Neutrophil (primary cell): ENCODE measurements around the gene SULT1C4.

ENCODE experiments used
- H3K27ac ChIP-seq: fragments of 200-600 bp; sonication (generic); 2 replicates; pipeline ENCODE4 v1.5.1; 2016; ENCODE audit warnings: mild to moderate bottlenecking, moderate library complexity
- H3K27me3 ChIP-seq: fragments of 200-600 bp; sonication (generic); 2 replicates; pipeline ENCODE4 v1.6.0; 2016; ENCODE audit warnings: mild to moderate bottlenecking
- H3K36me3 ChIP-seq: fragments of 200-600 bp; sonication (generic); 2 replicates; pipeline ENCODE4 v1.5.1; 2017
- H3K4me1 ChIP-seq, 2 experiments: fragments of 200-600 bp in 1 of 2; sonication (generic) in 1 of 2; 1 replicate in 1 of 2; 2 replicates in 1 of 2; pipeline versions ENCODE4 v1.5.1 to v1.6.1; 2013 to 2016; ENCODE audit warnings: low read depth in 1 of 2, low read length in 1 of 2, mild to moderate bottlenecking in 1 of 2, moderate library complexity in 1 of 2; ENCODE audit not compliant: control insufficient read depth in 1 of 2, insufficient read depth in 1 of 2
- H3K4me3 ChIP-seq, 2 experiments: fragments of 200-600 bp in 1 of 2; sonication (generic) in 1 of 2; 1 replicate in 1 of 2; 2 replicates in 1 of 2; pipeline ENCODE4 v1.5.1; 2013 to 2016; ENCODE audit warnings: low read depth in 1 of 2, low read length in 1 of 2, mild to moderate bottlenecking in 1 of 2, moderate library complexity in 1 of 2
- H3K9me3 ChIP-seq: fragments of 200-600 bp; sonication (generic); 2 replicates; pipeline ENCODE4 v1.5.1; 2016
- CTCF ChIP-seq: fragments of 200-600 bp; sonication (generic); IDR thresholded peaks from 2 replicates; pipeline ENCODE4 v1.5.1; 2016; ENCODE audit warnings: antibody characterized with exemption

SULT1C4 gene

DNA sequence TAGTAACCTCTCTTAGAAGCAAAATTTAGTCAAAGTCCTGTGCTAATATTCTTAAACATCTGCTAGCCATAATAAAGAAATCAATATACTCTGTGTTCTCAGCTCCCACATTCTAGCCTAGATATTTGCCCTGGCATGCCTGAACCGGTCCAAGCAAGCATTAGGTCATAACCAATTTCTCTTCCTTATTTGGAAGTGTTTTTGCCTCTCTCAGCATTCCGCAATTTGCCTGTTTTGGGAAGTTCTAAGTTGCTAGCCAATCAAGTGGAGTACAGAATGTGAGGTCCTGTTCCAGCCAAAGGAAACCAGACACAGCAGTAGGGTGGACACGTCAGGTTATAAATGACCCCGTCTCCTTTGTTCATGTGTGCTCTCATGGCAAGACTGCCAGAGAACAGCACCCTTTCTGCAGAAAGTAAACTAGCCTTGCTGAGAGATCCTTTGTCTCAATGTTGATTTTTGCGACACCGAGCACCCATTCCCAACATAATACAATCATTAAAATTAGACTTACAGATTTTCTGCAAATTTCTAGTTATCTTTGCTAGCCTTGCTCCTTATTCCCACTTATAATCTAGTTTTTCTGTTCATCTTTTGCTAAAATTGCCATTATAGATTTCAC is 13.0 kb upstream of the SULT1C4 start:
- no peaks in the 10 kb centered on the region for H3K9me3 ChIP-seq
- H3K36me3 ChIP-seq: no peaks in the 10 kb centered on the region
- no peak overlapping the region for H3K27ac ChIP-seq
- TF ChIP-seq CTCF: no peak
- H3K27me3 ChIP-seq: no peaks in the 10 kb centered on the region
- peaks cover 14 to 19% of the 10 kb centered on the region in 2 experiments for H3K4me1 ChIP-seq
- H3K4me3 ChIP-seq: no peak overlapping the region

GRCh38 chr2:108365656-108366055 is 12.1 kb upstream of the SULT1C4 start:
- no peaks in the 10 kb centered on the region for H3K9me3 ChIP-seq
- no peak overlapping the region for H3K4me3 ChIP-seq
- no peak for TF ChIP-seq CTCF
- H3K27me3 ChIP-seq: no peaks in the 10 kb centered on the region
- H3K27ac ChIP-seq: no peak overlapping the region
- H3K36me3 ChIP-seq: no peaks in the 10 kb centered on the region
- peaks cover 14 to 19% of the 10 kb centered on the region in 2 experiments for H3K4me1 ChIP-seq

DNA sequence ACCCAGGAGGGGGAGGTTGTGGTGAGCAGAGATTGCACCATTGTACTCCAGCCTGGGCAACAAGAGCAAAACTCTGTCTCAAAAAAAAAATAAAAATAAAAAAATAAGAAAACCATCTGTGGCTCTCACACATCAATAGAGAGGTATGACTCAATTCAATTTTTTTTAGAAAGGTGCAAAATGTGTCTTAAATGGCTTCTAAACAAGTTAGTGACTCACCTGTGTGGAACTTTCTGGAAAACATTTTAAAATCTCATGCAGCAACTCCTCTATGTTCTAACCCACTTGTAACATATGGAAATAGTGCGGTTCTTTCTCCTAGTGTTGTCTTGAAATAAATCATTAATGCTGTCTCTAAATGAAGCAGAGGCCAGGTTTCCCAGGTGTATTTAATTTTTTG is 10.7 kb upstream of the SULT1C4 start:
- Histone ChIP-seq H3K27ac (no peak overlapping the region), H3K4me1 (peaks cover 14 to 19% of the 10 kb centered on the region in 2 experiments), H3K4me3 (no peak overlapping the region), H3K9me3 (no peaks in the 10 kb centered on the region), H3K36me3 (no peaks in the 10 kb centered on the region), H3K27me3 (no peaks in the 10 kb centered on the region)
- no peak for TF ChIP-seq CTCF

- Histone ChIP-seq H3K4me3 (no peak overlapping the region), H3K4me1 (peaks cover 14 to 18% of the 10 kb centered on the region in 2 experiments), H3K27me3 (no peaks in the 10 kb centered on the region), H3K36me3 (no peaks in the 10 kb centered on the region), H3K27ac (no peak overlapping the region), H3K9me3 (no peaks in the 10 kb centered on the region)
- TF ChIP-seq CTCF: no peak
Measured at GRCh38 chr2:108367561-108368175, 10.1 kb upstream of the SULT1C4 start.

GRCh38 chr2:108369153-108369552 is 8.6 kb upstream of the SULT1C4 start:
- no peaks in the 10 kb centered on the region for H3K36me3 ChIP-seq

More at GRCh38 chr2:108369153-108369552, 8.6 kb upstream of the SULT1C4 start:
- Histone ChIP-seq H3K27ac (no peak overlapping the region), H3K4me3 (no peak overlapping the region), H3K27me3 (no peaks in the 10 kb centered on the region), H3K9me3 (no peaks in the 10 kb centered on the region), H3K4me1 (peaks cover 0 to 6% of the 10 kb centered on the region in 2 experiments)
- no peak for TF ChIP-seq CTCF
